GM21528 (cell line): ENCODE data around the gene ZSWIM6.

Experiments
- ATAC-seq: cut with Tn5 transposase; IDR thresholded peaks from one replicate; pipeline ENCODE4 v1.9.1; 2021; ENCODE audit warnings: mild to moderate bottlenecking, moderate library complexity; ENCODE audit not compliant: unreplicated experiment, low FRiP score

The ZSWIM6 gene

GRCh38 chr5:61578858-61579503, 246.9 kb downstream of the ZSWIM6 start:
- ATAC-seq: no peak

GRCh38 chr5:61582205-61582820, 250.3 kb downstream of the ZSWIM6 start:
- ATAC-seq: no peak

- ATAC-seq: no peak
Measured at GRCh38 chr5:61582887-61583286, 250.8 kb downstream of the ZSWIM6 start.

GRCh38 chr5:61586096-61587084, 254.3 kb downstream of the ZSWIM6 start:
- no peak for ATAC-seq

- no peak for ATAC-seq
Measured at GRCh38 chr5:61587125-61587524, 255.1 kb downstream of the ZSWIM6 start.

- ATAC-seq: no peak
Measured at GRCh38 chr5:61588216-61588615, 256.2 kb downstream of the ZSWIM6 start.

GRCh38 chr5:61589946-61590345, 257.9 kb downstream of the ZSWIM6 start:
- ATAC-seq: no peak

GRCh38 chr5:61590473-61590872, 258.4 kb downstream of the ZSWIM6 start:
- ATAC-seq: no peak

- no peak for ATAC-seq
Measured at GRCh38 chr5:61591859-61592258, 259.8 kb downstream of the ZSWIM6 start.

- ATAC-seq: no peak
Measured at GRCh38 chr5:61595426-61595825, 263.4 kb downstream of the ZSWIM6 start.
